NT2/D1 (cell line): ENCODE data around the gene SLC25A13.

Experiments
- SUZ12 ChIP-seq: IDR thresholded peaks from 2 replicates; pipeline ENCODE4 v1.6.1; 2011; ENCODE audit not compliant: insufficient read length, insufficient read depth; ENCODE audit errors: extremely low read depth
- YY1 ChIP-seq: IDR thresholded peaks from 2 replicates; pipeline ENCODE4 v1.6.1; 2011; ENCODE audit not compliant: insufficient read length, insufficient read depth
- ZNF274 ChIP-seq: IDR thresholded peaks from 2 replicates; pipeline ENCODE4 v1.6.1; 2011; ENCODE audit warnings: mild to moderate bottlenecking, low read depth, low read length

- TF ChIP-seq ZNF274: no peak
- no peak for TF ChIP-seq YY1
- TF ChIP-seq SUZ12: no peak
Observed at GRCh38 chr7:96246919-96247318, 75.0 kb downstream of the SLC25A13 start.
